GM13976 (cell line): ENCODE data around the gene TSPOAP1.

Experiments used
- DNase-seq: peaks from one replicate; pipeline ENCODE4 v3.0.0; 2012; ENCODE audit warnings: low spot score
- in situ Hi-C: fragments of 300-500 bp; cut with MboI; formaldehyde crosslinking; loops from one replicate; pipeline ENCODE4 v1.12.0; 2022; ENCODE audit warnings: low sequenced_read_pairs, mixed read lengths, inconsistent platforms; ENCODE audit not compliant: unreplicated experiment
- TF ChIP-seq, protein P1 (sequence below): IDR thresholded peaks from 2 replicates; pipeline ENCODE4 v1.5.1; 2012; ENCODE audit warnings: borderline replicate concordance, mild to moderate bottlenecking; ENCODE audit not compliant: insufficient read depth; ENCODE audit errors: extremely low read depth, missing control alignments, control extremely low read depth

Gene TSPOAP1

DNA sequence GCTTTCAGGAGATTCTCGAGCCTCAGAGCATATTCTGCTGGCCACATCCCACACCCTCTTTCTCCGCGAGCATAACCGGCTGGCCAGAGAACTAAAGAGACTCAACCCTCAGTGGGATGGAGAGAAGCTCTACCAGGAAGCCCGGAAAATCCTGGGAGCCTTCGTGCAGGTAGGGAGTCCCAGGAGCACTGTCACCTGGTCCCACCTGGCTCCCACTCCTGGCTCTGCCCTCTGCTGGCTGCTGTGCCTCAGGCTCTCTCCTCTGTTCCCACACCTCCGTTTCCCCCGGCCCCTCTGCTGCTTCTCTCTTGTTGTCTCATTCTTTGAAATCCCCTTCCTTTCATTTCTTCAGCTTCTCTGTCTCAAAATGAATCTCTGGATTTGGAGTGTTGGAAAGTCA, 73.8 kb downstream of the TSPOAP1 start:
- no peak for DNase-seq
- TF ChIP-seq, protein P1, sequence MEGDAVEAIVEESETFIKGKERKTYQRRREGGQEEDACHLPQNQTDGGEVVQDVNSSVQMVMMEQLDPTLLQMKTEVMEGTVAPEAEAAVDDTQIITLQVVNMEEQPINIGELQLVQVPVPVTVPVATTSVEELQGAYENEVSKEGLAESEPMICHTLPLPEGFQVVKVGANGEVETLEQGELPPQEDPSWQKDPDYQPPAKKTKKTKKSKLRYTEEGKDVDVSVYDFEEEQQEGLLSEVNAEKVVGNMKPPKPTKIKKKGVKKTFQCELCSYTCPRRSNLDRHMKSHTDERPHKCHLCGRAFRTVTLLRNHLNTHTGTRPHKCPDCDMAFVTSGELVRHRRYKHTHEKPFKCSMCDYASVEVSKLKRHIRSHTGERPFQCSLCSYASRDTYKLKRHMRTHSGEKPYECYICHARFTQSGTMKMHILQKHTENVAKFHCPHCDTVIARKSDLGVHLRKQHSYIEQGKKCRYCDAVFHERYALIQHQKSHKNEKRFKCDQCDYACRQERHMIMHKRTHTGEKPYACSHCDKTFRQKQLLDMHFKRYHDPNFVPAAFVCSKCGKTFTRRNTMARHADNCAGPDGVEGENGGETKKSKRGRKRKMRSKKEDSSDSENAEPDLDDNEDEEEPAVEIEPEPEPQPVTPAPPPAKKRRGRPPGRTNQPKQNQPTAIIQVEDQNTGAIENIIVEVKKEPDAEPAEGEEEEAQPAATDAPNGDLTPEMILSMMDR: no peak
- in situ Hi-C loops: no loop called here

- in situ Hi-C loops: no loop called here
- TF ChIP-seq, protein P1: no peak
- no peak for DNase-seq
Measured at GRCh38 chr17:58253082-58253481, 75.5 kb downstream of the TSPOAP1 start.

DNA sequence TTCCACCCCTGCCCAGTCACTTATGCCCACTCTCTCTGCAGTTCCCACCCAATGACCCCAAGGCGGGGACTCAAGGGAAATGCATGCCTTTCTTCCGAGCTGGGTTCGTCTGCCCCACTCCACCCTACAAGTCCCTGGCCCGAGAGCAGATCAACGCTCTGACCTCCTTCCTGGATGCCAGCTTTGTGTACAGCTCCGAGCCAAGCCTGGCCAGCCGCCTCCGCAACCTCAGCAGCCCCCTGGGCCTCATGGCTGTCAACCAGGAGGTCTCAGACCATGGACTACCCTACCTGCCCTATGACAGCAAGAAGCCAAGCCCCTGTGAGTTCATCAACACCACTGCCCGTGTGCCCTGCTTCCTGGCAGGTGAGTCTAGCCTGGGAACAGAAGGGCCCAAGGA, 76.5 kb downstream of the TSPOAP1 start:
- in situ Hi-C loops: no loop called here
- DNase-seq: no peak
- TF ChIP-seq, protein P1: no peak
